Posterior vena cava (tissue), 2 donors: Measurements from ENCODE around the gene S100A13. TPM values are rescaled to one million over a fixed set of nuclear protein-coding genes. Genes with fewer than 3 reads are reported as not detected.
"Not testable (repeated sequence)": the region's sequence is repeated elsewhere in the genome, so short reads cannot be mapped to it uniquely, and the experiment has no call there.

ENCODE experiments used
- DNase-seq: peaks from one replicate; pipeline ENCODE4 v3.0.0-alpha.2; 2020; ENCODE audit warnings: low spot score
- intact Hi-C, 2 donors: fragments of 100-400 bp; cut with DNase I; formaldehyde crosslinking; loops; one replicate each; pipeline versions ENCODE4 v1.14.1 to v1.14.2; 2022 to 2023
- long read RNA-seq, 2 donors: library from polyadenylated mRNA; unstranded; transcript quantifications; one replicate each; pipeline ENCODE4 v2.0.0, GENCODE V29; 2020 to 2021
- total RNA-seq, 2 donors: library from RNA; stranded (reverse); fragmentation: NEBNext Ultra II Directional; extraction: Animal tissue kit (Norgen Biotek cat#: 25700); gene quantifications; one replicate each; pipeline ENCODE4 v1.2.1, GENCODE V29; 2021
- donor health status: DM: yes; HTN: yes; CAD: no.
- donor health status: DM: yes; HTN: yes; CAD: no.

Gene S100A13
- total RNA-seq: 100 to 1,000 TPM; 149 to 167 TPM
- long read RNA-seq, donor 1, partial matches to known transcripts: 10 of 12 reads
- long read RNA-seq, donor 1, other reads (novel, unspliced or antisense): 0 of 12 reads
- long read RNA-seq, donor 2, partial matches to known transcripts: 19 of 25 reads
- long read RNA-seq, donor 2, other reads (novel, unspliced or antisense): 1 of 25 reads

GRCh38 chr1:153626904-153627714 is at the start of gene S100A13:
Gene S100A13, minus strand, starts transcription at chr1:153627505. Its CDS starts 1,033 bp downstream, at chr1:153626472.
- DNase-seq: peak; percentile 92
- intact Hi-C loops: no loop called here

- intact Hi-C loops: no loop called here
- peak; percentile 5 for DNase-seq
These were observed 46.2 kb upstream of the S100A13 start for GRCh38 chr1:153673511-153673910.

GRCh38 chr1:153671628-153672353 is 44.5 kb upstream of the S100A13 start:
- intact Hi-C loops, DNase-seq: not testable (repeated sequence)

DNA sequence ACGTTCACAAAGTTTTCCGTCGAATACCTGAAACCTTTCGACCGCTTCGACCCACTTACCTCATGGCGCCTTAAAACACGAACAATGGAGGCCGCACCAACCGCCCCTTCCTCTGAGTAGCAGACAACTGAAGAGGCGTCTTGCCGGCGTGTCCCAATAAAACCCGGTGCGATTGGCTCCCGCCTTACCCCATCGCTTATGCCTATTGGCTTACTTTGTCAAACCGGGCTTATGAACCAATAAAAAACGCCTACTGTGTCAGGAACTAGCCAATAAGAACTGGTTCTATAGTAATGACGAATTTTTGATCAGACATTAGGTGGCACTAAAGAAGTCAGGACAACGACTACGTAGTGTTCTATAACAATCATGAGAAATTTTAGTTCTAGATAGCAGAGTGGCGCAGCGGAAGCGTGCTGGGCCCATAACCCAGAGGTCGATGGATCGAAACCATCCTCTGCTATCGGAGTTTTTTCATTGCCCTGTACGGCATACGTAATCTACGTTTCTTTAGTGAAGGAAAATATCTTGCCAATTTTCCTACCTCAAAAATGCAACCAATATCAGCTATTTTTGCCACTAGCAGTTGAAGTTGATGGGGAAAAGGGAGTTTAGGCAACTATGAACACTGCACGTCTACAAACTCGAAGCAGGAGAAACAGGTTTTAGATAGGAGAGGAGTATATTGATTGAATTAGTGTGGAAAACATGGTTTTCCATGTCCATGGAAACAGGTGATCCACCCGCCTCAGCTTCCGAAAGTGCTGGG is 43.7 kb upstream of the S100A13 start, which contains the start of gene ILF2:
TSS of gene ILF2 (minus strand) at position 135 of the 769 bp plus-strand sequence. CDS start at position 64, 71 bp downstream.
- peak; percentile 99 for DNase-seq
- intact Hi-C loops: no loop called here

- intact Hi-C loops: no loop called here
- DNase-seq: no peak
These were observed 43.1 kb upstream of the S100A13 start for GRCh38 chr1:153670257-153670858.

- intact Hi-C loops: loop anchor here in 1 of 2 donors (10.0 kb wide), 1 partner anchor 155 kb away; no protein-coding TSS in a partner anchor
- DNase-seq: no peak
These were observed 42.3 kb upstream of the S100A13 start for GRCh38 chr1:153669606-153670005.

GRCh38 chr1:153668672-153669071 is 41.4 kb upstream of the S100A13 start:
- intact Hi-C loops: loop anchor here in 1 of 2 donors (10.0 kb wide), 1 partner anchor 154 kb away; no protein-coding TSS in a partner anchor
- peak; percentile 38 for DNase-seq

GRCh38 chr1:153667439-153667838 is 40.1 kb upstream of the S100A13 start:
- no peak for DNase-seq
- intact Hi-C loops: loop anchor here in 1 of 2 donors (10.0 kb wide), 1 partner anchor 153 kb away; no protein-coding TSS in a partner anchor

DNA sequence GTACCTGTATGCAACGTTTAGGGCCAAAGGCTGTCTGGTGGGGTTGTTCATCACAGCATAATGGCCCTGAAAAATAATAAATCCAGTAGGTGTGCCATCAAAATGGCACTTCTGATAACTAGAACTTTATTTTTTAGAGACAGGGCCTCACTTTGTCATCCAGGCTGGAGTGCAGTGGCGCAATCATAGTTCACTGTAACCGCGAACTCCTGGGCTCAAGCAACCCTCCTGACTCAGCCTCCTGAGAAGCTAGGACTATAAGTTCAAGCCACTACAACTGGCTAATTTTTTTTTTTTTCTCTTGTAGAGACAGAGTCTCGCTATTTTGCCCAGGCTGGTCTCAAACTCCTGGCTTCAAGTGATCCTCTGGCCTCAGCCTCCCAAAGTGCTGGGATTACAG is 35.9 kb upstream of the S100A13 start:
- DNase-seq: no peak
- intact Hi-C loops: loop anchor here in 1 of 2 donors (10.0 kb wide), 1 partner anchor 148 kb away; no protein-coding TSS in a partner anchor

GRCh38 chr1:153662269-153662668 is 35.0 kb upstream of the S100A13 start:
- DNase-seq: no peak
- intact Hi-C loops: loop anchor here in 1 of 2 donors (10.0 kb wide), 1 partner anchor 147 kb away; no protein-coding TSS in a partner anchor

DNA sequence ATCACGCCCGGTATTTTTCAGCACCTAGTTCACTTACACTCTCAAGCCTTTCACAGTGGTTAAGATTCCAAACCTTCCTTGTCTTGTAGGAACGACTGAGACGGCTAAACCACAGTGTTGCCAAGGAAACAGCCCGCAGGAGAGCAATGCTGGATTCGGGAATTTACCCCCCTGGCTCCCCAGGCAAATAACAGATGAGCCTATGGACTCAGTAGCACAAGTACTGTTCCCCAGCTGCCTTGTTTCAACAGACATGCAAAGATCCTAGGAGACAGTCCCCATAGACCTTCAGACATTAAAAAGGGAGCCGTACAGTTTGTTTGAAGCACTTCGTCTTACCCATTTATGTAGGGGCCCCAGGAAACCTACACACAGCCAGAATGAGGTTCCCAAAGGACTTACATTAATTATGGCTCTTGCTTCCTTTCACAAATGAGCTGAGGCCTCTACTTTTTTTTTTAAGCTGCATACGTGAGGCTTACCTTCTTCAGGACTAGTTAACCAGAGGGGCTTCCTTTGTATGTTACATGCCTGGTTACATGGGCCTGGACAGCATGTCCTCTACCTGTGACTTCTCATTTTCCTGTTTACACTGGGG is 33.9 kb upstream of the S100A13 start:
- intact Hi-C loops: loop anchor here in 1 of 2 donors (10.0 kb wide), 1 partner anchor 146 kb away; no protein-coding TSS in a partner anchor
- DNase-seq: no peak

DNA sequence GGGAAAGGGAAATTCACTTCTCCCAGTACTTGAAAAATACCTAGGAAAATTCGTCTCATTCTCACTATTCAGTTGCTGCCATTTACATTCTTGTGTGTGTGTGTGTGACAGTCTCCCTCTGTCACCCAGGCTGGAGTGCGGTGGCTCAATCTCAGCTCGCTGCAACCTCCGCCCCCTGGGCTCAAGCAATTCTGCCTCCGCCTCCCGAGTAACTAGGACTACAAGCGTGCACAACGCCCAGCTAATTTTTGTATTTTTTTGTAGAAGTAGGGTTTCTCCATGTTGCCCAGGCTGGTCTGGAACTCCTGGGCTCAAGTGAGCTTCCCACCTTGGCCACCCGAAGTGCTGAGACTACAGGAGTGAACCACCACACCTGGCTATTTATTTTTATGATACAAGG is 32.4 kb upstream of the S100A13 start:
- intact Hi-C loops: loop anchor here in 1 of 2 donors (10.0 kb wide), 1 partner anchor 145 kb away; no protein-coding TSS in a partner anchor

DNA sequence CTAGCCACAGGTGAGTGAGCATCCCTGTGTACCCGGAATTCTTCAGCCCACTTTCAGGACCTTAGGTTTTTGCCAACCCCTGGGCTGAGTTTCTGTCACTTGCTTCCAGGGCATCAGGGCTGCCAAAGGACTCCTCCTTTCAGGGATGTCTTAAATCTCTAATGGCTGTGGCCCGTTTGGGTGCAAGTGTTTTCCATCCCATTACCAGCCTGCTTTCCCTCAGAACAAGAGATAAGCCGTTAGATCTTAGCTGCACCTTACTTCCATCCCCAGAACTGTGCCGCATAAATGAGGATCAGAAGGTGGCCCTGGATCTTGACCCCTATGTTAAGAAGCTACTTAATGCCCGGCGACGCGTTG is 31.9 kb upstream of the S100A13 start:
- intact Hi-C loops: no loop called here
- no peak for DNase-seq

More for the DNA sequence above, 32.4 kb upstream of the S100A13 start:
- DNase-seq: no peak

GRCh38 chr1:153658400-153659174 is 31.3 kb upstream of the S100A13 start, which contains the start of gene SNAPIN:
Gene SNAPIN, plus strand, starts transcription at chr1:153658703. Its CDS starts 41 bp downstream, at chr1:153658744.
- DNase-seq: peak; percentile 97
- intact Hi-C loops: no loop called here

DNA sequence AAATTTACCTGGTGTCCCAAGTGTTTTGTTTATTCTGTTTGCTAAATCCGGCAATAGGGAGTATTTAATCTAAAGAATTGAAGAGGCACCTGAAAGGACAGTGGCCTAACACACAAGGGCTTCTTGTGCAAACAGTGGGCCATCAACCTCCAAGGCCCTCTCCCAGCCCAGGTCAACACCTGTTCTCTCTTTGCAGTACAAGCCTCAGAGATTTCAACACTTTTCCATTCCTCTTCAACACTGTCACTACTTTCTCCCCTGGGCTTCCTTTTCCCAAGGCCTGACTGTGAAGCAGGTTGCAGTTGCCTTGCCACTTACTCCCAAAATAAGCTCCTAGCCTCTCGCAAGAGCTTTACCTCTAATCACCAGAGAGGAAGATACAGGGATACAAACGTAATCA is 28.0 kb upstream of the S100A13 start:
- DNase-seq: no peak
- intact Hi-C loops: no loop called here

DNA sequence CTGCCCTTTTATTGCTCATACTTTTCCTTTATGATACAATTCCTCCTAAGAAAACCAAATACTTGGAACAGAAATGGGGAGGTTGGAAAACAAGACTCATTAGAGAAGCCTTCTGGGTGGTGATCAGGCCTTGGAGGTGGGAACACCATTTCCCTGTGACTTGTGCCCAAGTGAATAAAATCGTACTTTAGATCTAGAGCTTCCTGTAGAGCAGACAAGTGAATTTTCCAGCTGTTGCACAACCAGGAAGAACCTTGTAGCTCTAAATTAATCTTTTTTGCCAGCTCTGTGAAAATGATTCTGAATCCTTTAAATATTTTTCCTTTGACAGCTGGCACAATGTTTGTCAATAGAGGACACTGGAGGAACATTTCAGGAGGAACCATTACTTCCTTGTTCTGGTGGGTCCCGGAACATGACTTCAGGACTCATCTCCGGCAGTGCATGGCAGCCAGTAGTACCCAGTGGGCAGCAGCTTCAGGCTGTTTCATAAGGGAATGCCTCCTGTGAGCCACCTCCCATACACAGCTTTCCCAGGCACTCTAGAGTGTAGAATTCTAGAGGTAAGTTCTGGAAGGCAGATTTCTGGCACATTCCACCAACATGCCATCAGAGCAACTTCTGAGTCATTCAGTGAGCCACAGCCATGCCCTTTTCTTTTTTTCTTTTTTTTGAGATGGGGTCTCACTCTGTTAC is 25.6 kb upstream of the S100A13 start:
- DNase-seq: no peak
- intact Hi-C loops: no loop called here

DNA sequence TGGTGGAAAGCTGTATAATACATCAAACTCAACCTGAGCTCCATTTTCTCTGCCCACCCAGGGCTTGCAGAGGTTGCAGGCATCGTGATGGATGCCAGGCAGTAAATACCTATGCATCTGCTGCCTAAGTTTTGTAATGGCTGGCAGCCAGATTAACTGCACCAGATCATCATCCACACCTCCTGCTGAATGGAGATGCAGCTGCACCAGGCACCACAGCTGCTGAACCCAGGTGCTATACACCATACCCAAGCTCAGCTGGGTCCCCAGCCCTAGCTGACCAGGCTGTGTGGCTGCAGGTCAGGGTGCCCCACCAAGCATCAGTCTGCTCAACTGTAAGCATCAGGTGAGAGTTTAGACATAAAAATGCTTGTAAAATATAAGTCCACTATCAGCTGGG is 24.5 kb upstream of the S100A13 start:
- intact Hi-C loops: no loop called here
- DNase-seq: no peak
